Measurements from ENCODE around the gene RXFP4. TPM values are rescaled to one million over a fixed set of nuclear protein-coding genes. Genes with fewer than 3 reads are reported as not detected.

Gene RXFP4
- total RNA-seq, 1 donor from 2014 or later: not detected

GRCh38 chr1:155973723-155974122 is 32.3 kb downstream of the RXFP4 start:
- H3K27ac ChIP-seq: peak overlapping the region; percentile 94 to 98
- intact Hi-C loops (cut with DNase I): no loop called here
- TF ChIP-seq CTCF (IDR thresholded peaks at IDR 0.05): no peak
- peak overlapping the region in 1 of 2 donors; percentile 72 for H3K4me3 ChIP-seq
- peaks cover 48 to 68% of the 10 kb centered on the region in 2 donors for H3K4me1 ChIP-seq
- no peaks in the 10 kb centered on the region for H3K9me3 ChIP-seq
- peaks cover 13 to 14% of the 10 kb centered on the region in 2 donors for H3K36me3 ChIP-seq
- DNase-seq (ENCODE audit: low spot score in 2 of 2): no peak
- no peaks in the 10 kb centered on the region for H3K27me3 ChIP-seq

GRCh38 chr1:155974208-155975115 is 33.0 kb downstream of the RXFP4 start:
- Histone ChIP-seq H3K4me3 (peak overlapping the region; percentile 72 to 89), H3K27ac (peak overlapping the region; percentile 94 to 98), H3K4me1 (peaks cover 40 to 60% of the 10 kb centered on the region in 2 donors), H3K36me3 (peaks cover 5 to 6% of the 10 kb centered on the region in 2 donors), H3K9me3 (no peaks in the 10 kb centered on the region), H3K27me3 (no peaks in the 10 kb centered on the region)
- DNase-seq (ENCODE audit: low spot score in 2 of 2): no peak
- intact Hi-C loops (cut with DNase I): no loop called here
- no peak for TF ChIP-seq CTCF (IDR thresholded peaks at IDR 0.05)

GRCh38 chr1:155975375-155976061 is 34.1 kb downstream of the RXFP4 start:
- intact Hi-C loops (cut with DNase I): no loop called here
- no peak for DNase-seq (ENCODE audit: low spot score in 2 of 2)
- TF ChIP-seq CTCF (IDR thresholded peaks at IDR 0.05): no peak
- Histone ChIP-seq H3K27me3 (no peaks in the 10 kb centered on the region), H3K4me1 (peaks cover 38 to 57% of the 10 kb centered on the region in 2 donors), H3K27ac (peak overlapping the region; percentile 94 to 98), H3K9me3 (no peaks in the 10 kb centered on the region), H3K36me3 (no peaks in the 10 kb centered on the region), H3K4me3 (peak overlapping the region; percentile 72 to 89)

- no peak for TF ChIP-seq CTCF (IDR thresholded peaks at IDR 0.05)
- Histone ChIP-seq H3K4me1 (peaks cover 38 to 56% of the 10 kb centered on the region in 2 donors), H3K36me3 (no peaks in the 10 kb centered on the region), H3K9me3 (no peaks in the 10 kb centered on the region), H3K27me3 (no peaks in the 10 kb centered on the region), H3K27ac (peak overlapping the region; percentile 94 to 98), H3K4me3 (peak overlapping the region; percentile 72 to 89)
- peak in 1 of 2 donors; percentile 88 for DNase-seq (ENCODE audit: low spot score in 2 of 2)
- intact Hi-C loops (cut with DNase I): no loop called here
These were observed 34.8 kb downstream of the RXFP4 start for GRCh38 chr1:155976062-155976912.

All from ascending aorta (tissue), 2 donors.